ENCODE results near the gene XNDC1N. TPM values are rescaled to one million over a fixed set of nuclear protein-coding genes. Genes with fewer than 3 reads are reported as not detected.

XNDC1N gene
- total RNA-seq, 1 donor from 2014 or later, result 1.7 TPM

GRCh38 chr11:71951741-71952310, 23.4 kb upstream of the XNDC1N start:
- intact Hi-C loops (cut with DNase I), result no loop called here
- no peak for DNase-seq (ENCODE audit: extremely low spot score in 2 of 2)
- no peak overlapping the region for H3K4me3 ChIP-seq
- H3K9me3 ChIP-seq, result no peaks in the 10 kb centered on the region
- H3K27ac ChIP-seq, result no peak overlapping the region
- H3K4me1 ChIP-seq, result peaks cover 7% of the 10 kb centered on the region
- H3K27me3 ChIP-seq, result no peaks in the 10 kb centered on the region
- TF ChIP-seq POLR2AphosphoS5 (IDR thresholded peaks at IDR 0.05; ENCODE audit: insufficient read depth in 1 of 2, low read depth in 1 of 2) (no peak), CTCF (IDR thresholded peaks at IDR 0.05) (no peak), POLR2A (IDR thresholded peaks at IDR 0.05) (no peak)
- H3K36me3 ChIP-seq, result no peaks in the 10 kb centered on the region

- no peak overlapping the region for H3K27ac ChIP-seq
- no peaks in the 10 kb centered on the region for H3K36me3 ChIP-seq
- DNase-seq (ENCODE audit: extremely low spot score in 2 of 2), result no peak
- H3K9me3 ChIP-seq, result no peaks in the 10 kb centered on the region
- peaks cover 7% of the 10 kb centered on the region for H3K4me1 ChIP-seq
- no peak for TF ChIP-seq POLR2A (IDR thresholded peaks at IDR 0.05)
- intact Hi-C loops (cut with DNase I), result no loop called here
- H3K4me3 ChIP-seq, result no peak overlapping the region
- H3K27me3 ChIP-seq, result no peaks in the 10 kb centered on the region
These were observed 20.6 kb upstream of the XNDC1N start for GRCh38 chr11:71949034-71949433.

GRCh38 chr11:71948314-71949027, 20.1 kb upstream of the XNDC1N start:
- H3K4me3 ChIP-seq, result no peak overlapping the region
- intact Hi-C loops (cut with DNase I), result no loop called here
- no peaks in the 10 kb centered on the region for H3K9me3 ChIP-seq
- H3K27me3 ChIP-seq, result no peaks in the 10 kb centered on the region
- H3K4me1 ChIP-seq, result peaks cover 7% of the 10 kb centered on the region
- TF ChIP-seq POLR2A (IDR thresholded peaks at IDR 0.05), result no peak
- TF ChIP-seq CTCF (IDR thresholded peaks at IDR 0.05), result no peak
- no peak for TF ChIP-seq POLR2AphosphoS5 (IDR thresholded peaks at IDR 0.05; ENCODE audit: insufficient read depth in 1 of 2, low read depth in 1 of 2)
- DNase-seq (ENCODE audit: extremely low spot score in 2 of 2), result no peak
- no peak overlapping the region for H3K27ac ChIP-seq
- H3K36me3 ChIP-seq, result no peaks in the 10 kb centered on the region

- no peaks in the 10 kb centered on the region for H3K36me3 ChIP-seq
- no peaks in the 10 kb centered on the region for H3K9me3 ChIP-seq
- no peak overlapping the region for H3K27ac ChIP-seq
- TF ChIP-seq CTCF (IDR thresholded peaks at IDR 0.05) (no peak), POLR2AphosphoS5 (IDR thresholded peaks at IDR 0.05; ENCODE audit: insufficient read depth in 1 of 2, low read depth in 1 of 2) (no peak), POLR2A (IDR thresholded peaks at IDR 0.05) (no peak)
- H3K27me3 ChIP-seq, result no peaks in the 10 kb centered on the region
- H3K4me3 ChIP-seq, result no peak overlapping the region
- no peak for DNase-seq (ENCODE audit: extremely low spot score in 2 of 2)
- intact Hi-C loops (cut with DNase I), result no loop called here
- peaks cover 7% of the 10 kb centered on the region for H3K4me1 ChIP-seq
These were observed 19.1 kb upstream of the XNDC1N start for GRCh38 chr11:71947498-71947897.

- TF ChIP-seq POLR2A (IDR thresholded peaks at IDR 0.05) (no peak), POLR2AphosphoS5 (IDR thresholded peaks at IDR 0.05; ENCODE audit: insufficient read depth in 1 of 2, low read depth in 1 of 2) (no peak), CTCF (IDR thresholded peaks at IDR 0.05) (no peak)
- H3K4me3 ChIP-seq, result no peak overlapping the region
- H3K27ac ChIP-seq, result no peak overlapping the region
- no peaks in the 10 kb centered on the region for H3K9me3 ChIP-seq
- peaks cover 7% of the 10 kb centered on the region for H3K4me1 ChIP-seq
- H3K27me3 ChIP-seq, result no peaks in the 10 kb centered on the region
- no peak for DNase-seq (ENCODE audit: extremely low spot score in 2 of 2)
- no peaks in the 10 kb centered on the region for H3K36me3 ChIP-seq
- intact Hi-C loops (cut with DNase I), result no loop called here
These were observed 17.8 kb upstream of the XNDC1N start for GRCh38 chr11:71946144-71946571.
